ENCODE data around the gene TLL2.

TLL2 gene

DNA sequence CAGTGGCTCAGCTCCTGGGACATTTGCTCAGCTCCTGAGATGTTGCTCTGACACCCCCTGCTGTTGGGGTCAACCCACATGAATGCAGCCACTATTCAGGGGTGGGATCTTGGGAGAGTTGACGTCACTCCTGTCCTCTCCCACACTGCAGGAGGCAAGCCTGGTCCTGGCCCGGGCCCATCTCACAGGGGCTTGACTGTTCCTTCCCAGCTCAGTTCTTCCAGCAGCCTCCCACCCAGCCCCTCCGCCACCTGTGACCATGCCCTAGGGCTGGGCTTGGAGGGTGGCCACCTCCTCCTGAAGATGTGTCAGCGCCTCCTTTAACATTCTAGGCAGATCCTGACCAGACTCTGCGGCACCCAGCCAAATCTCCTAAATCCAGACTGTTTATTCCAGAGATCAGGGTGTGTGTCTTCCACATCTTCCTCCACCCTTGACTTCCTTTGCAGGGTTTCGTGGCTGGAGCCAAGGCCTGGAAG, 135.9 kb downstream of the TLL2 start:
- Histone ChIP-seq H3K4me2 (ENCODE audit: low read length, poor library complexity, severe bottlenecking) (no peak overlapping the region), H2BK12ac (ENCODE audit: low read length in 2 of 2) (no peak overlapping the region), H2AFZ (ENCODE audit: low read depth, low read length) (no peak overlapping the region), H3K9ac (ENCODE audit: low read length) (no peak overlapping the region), H3K4me3 (ENCODE audit: insufficient read depth in 1 of 2, low read depth in 1 of 2, low read length in 2 of 2) (no peak overlapping the region), H4K91ac (ENCODE audit: low read length) (no peak overlapping the region), H3K27me3 (ENCODE audit: control insufficient read depth in 1 of 2, insufficient read depth in 1 of 2, low read length in 2 of 2) (peaks cover 3 to 21% of the 10 kb centered on the region in 2 experiments), H4K8ac (ENCODE audit: low read length) (no peak overlapping the region), H2BK15ac (ENCODE audit: low read depth, poor library complexity, severe bottlenecking) (no peak overlapping the region), H2AK5ac (ENCODE audit: low read length, severe bottlenecking) (no peak overlapping the region), H3K4me1 (ENCODE audit: control insufficient read depth, insufficient read depth, low read depth, low read length) (peaks cover 20% of the 10 kb centered on the region), H3K27ac (ENCODE audit: low read length, poor library complexity, severe bottlenecking) (no peak overlapping the region), H3K4ac (ENCODE audit: low read depth in 1 of 2, low read length in 2 of 2) (no peak overlapping the region), H3K9me3 (ENCODE audit: control insufficient read depth, low read length) (no peaks in the 10 kb centered on the region), H3K18ac (ENCODE audit: low read depth in 1 of 2, low read length in 2 of 2) (no peak overlapping the region), H3K23ac (ENCODE audit: low read length in 2 of 2) (no peak overlapping the region), H3K14ac (ENCODE audit: low read length in 2 of 2) (no peak overlapping the region), H3K36me3 (ENCODE audit: control insufficient read depth in 1 of 2, insufficient read depth in 2 of 2, low read depth in 1 of 2, low read length in 2 of 2) (peaks cover 0 to 20% of the 10 kb centered on the region in 2 experiments), H2BK120ac (ENCODE audit: low read depth, low read length) (no peak overlapping the region), H2BK5ac (ENCODE audit: low read depth, low read length, poor library complexity, severe bottlenecking) (no peak overlapping the region), H3K79me1 (replicated peaks; ENCODE audit: low read length, poor library complexity, severe bottlenecking) (no peaks in the 10 kb centered on the region)
- WGBS, result 79% methylated on average over 6 of the region's 6 CpGs
- no peak for DNase-seq

- Histone ChIP-seq H3K27me3 (ENCODE audit: control insufficient read depth in 1 of 2, insufficient read depth in 1 of 2, low read length in 2 of 2) (peaks cover 3 to 27% of the 10 kb centered on the region in 2 experiments), H3K36me3 (ENCODE audit: control insufficient read depth in 1 of 2, insufficient read depth in 2 of 2, low read depth in 1 of 2, low read length in 2 of 2) (peaks cover 0 to 25% of the 10 kb centered on the region in 2 experiments), H3K79me1 (replicated peaks; ENCODE audit: low read length, poor library complexity, severe bottlenecking) (no peaks in the 10 kb centered on the region), H3K9me3 (ENCODE audit: control insufficient read depth, low read length) (no peaks in the 10 kb centered on the region), H2BK120ac (ENCODE audit: low read depth, low read length) (no peak overlapping the region), H3K4ac (ENCODE audit: low read depth in 1 of 2, low read length in 2 of 2) (no peak overlapping the region), H2AK5ac (ENCODE audit: low read length, severe bottlenecking) (no peak overlapping the region), H4K91ac (ENCODE audit: low read length) (no peak overlapping the region), H3K27ac (ENCODE audit: low read length, poor library complexity, severe bottlenecking) (no peak overlapping the region), H2BK15ac (ENCODE audit: low read depth, poor library complexity, severe bottlenecking) (no peak overlapping the region), H2BK12ac (ENCODE audit: low read length in 2 of 2) (no peak overlapping the region), H3K9ac (ENCODE audit: low read length) (no peak overlapping the region), H2AFZ (ENCODE audit: low read depth, low read length) (no peak overlapping the region), H3K4me1 (ENCODE audit: control insufficient read depth, insufficient read depth, low read depth, low read length) (peaks cover 20% of the 10 kb centered on the region), H3K18ac (ENCODE audit: low read depth in 1 of 2, low read length in 2 of 2) (no peak overlapping the region), H3K4me3 (ENCODE audit: insufficient read depth in 1 of 2, low read depth in 1 of 2, low read length in 2 of 2) (no peak overlapping the region), H2BK5ac (ENCODE audit: low read depth, low read length, poor library complexity, severe bottlenecking) (no peak overlapping the region), H3K14ac (ENCODE audit: low read length in 2 of 2) (no peak overlapping the region), H3K4me2 (ENCODE audit: low read length, poor library complexity, severe bottlenecking) (no peak overlapping the region), H3K23ac (ENCODE audit: low read length in 2 of 2) (no peak overlapping the region), H4K8ac (ENCODE audit: low read length) (no peak overlapping the region)
- 72% methylated on average over 7 of the region's 7 CpGs for WGBS
- no peak for DNase-seq
Measured at GRCh38 chr10:96376483-96376882, 137.2 kb downstream of the TLL2 start.

DNA sequence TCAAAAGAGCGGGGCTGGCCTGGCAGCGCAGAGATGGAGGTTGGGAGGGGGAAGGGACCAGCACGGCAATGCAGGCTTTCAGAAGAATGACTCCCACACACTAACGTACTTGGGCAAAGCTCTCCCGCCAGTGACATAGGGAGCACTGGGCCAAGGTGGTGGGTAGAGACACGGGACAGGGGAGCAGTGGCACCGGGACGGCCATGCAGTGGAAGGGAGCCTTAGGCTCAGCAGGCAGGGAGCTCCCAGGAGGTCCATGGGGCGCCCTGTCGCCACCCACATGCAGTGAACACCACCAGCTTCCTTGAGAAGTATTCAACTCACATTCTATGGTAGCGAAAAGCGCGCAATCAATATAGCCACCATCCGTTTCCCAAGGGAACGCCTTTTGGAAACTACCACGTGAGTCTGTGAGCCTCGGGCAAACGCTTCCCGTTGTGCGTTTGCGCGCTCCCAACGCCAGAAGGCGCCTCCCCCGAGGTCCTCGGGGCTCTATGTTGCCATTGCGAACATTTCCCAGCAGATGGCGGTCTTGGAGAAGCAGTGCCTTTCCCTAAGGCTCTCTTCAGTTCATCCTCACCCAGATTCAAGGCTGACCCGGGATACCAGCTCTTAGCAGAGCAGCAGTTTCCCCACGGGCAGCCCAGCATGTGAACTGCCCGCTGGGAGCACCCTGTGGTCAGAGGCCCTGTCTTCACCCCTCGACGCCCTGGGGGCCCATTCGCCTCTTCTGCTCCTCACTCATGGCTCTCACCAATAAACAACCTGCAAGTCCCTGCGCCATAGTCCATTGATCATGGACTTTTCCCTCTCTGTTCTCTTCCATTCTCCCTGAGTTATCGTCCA, 138.5 kb downstream of the TLL2 start:
- Histone ChIP-seq H2AFZ (ENCODE audit: low read depth, low read length) (peak overlapping the region; percentile 11), H2BK5ac (ENCODE audit: low read depth, low read length, poor library complexity, severe bottlenecking) (no peak overlapping the region), H4K91ac (ENCODE audit: low read length) (no peak overlapping the region), H3K79me1 (replicated peaks; ENCODE audit: low read length, poor library complexity, severe bottlenecking) (no peaks in the 10 kb centered on the region), H3K27ac (ENCODE audit: low read length, poor library complexity, severe bottlenecking) (no peak overlapping the region), H2BK120ac (ENCODE audit: low read depth, low read length) (no peak overlapping the region), H3K9me3 (ENCODE audit: control insufficient read depth, low read length) (no peaks in the 10 kb centered on the region), H3K18ac (ENCODE audit: low read depth in 1 of 2, low read length in 2 of 2) (no peak overlapping the region), H3K4me1 (ENCODE audit: control insufficient read depth, insufficient read depth, low read depth, low read length) (peaks cover 18% of the 10 kb centered on the region), H2BK15ac (ENCODE audit: low read depth, poor library complexity, severe bottlenecking) (no peak overlapping the region), H3K4me2 (ENCODE audit: low read length, poor library complexity, severe bottlenecking) (peak overlapping the region; percentile 78), H2AK5ac (ENCODE audit: low read length, severe bottlenecking) (no peak overlapping the region), H3K9ac (ENCODE audit: low read length) (peak overlapping the region; percentile 79), H3K36me3 (ENCODE audit: control insufficient read depth in 1 of 2, insufficient read depth in 2 of 2, low read depth in 1 of 2, low read length in 2 of 2) (peaks cover 0 to 29% of the 10 kb centered on the region in 2 experiments), H4K8ac (ENCODE audit: low read length) (peak overlapping the region; percentile 13), H3K23ac (ENCODE audit: low read length in 2 of 2) (no peak overlapping the region), H3K4me3 (ENCODE audit: insufficient read depth in 1 of 2, low read depth in 1 of 2, low read length in 2 of 2) (peak overlapping the region; percentile 36 to 81), H3K14ac (ENCODE audit: low read length in 2 of 2) (peak overlapping the region in 1 of 2 experiments; percentile 44), H3K27me3 (ENCODE audit: control insufficient read depth in 1 of 2, insufficient read depth in 1 of 2, low read length in 2 of 2) (peaks cover 3 to 29% of the 10 kb centered on the region in 2 experiments), H3K4ac (ENCODE audit: low read depth in 1 of 2, low read length in 2 of 2) (no peak overlapping the region), H2BK12ac (ENCODE audit: low read length in 2 of 2) (peak overlapping the region in 1 of 2 experiments; percentile 31)
- 13% methylated on average over 32 of the region's 36 CpGs for WGBS
- DNase-seq, result peak; percentile 85

- Histone ChIP-seq H3K14ac (ENCODE audit: low read length in 2 of 2) (no peak overlapping the region), H3K18ac (ENCODE audit: low read depth in 1 of 2, low read length in 2 of 2) (no peak overlapping the region), H3K4me2 (ENCODE audit: low read length, poor library complexity, severe bottlenecking) (peak overlapping the region; percentile 25), H2BK12ac (ENCODE audit: low read length in 2 of 2) (no peak overlapping the region), H2AK5ac (ENCODE audit: low read length, severe bottlenecking) (no peak overlapping the region), H2BK15ac (ENCODE audit: low read depth, poor library complexity, severe bottlenecking) (no peak overlapping the region), H3K23ac (ENCODE audit: low read length in 2 of 2) (no peak overlapping the region), H3K27ac (ENCODE audit: low read length, poor library complexity, severe bottlenecking) (no peak overlapping the region), H3K4ac (ENCODE audit: low read depth in 1 of 2, low read length in 2 of 2) (no peak overlapping the region), H3K4me3 (ENCODE audit: insufficient read depth in 1 of 2, low read depth in 1 of 2, low read length in 2 of 2) (peak overlapping the region in 1 of 2 experiments; percentile 81), H2BK5ac (ENCODE audit: low read depth, low read length, poor library complexity, severe bottlenecking) (no peak overlapping the region), H3K9me3 (ENCODE audit: control insufficient read depth, low read length) (no peaks in the 10 kb centered on the region), H4K8ac (ENCODE audit: low read length) (no peak overlapping the region), H3K79me1 (replicated peaks; ENCODE audit: low read length, poor library complexity, severe bottlenecking) (no peaks in the 10 kb centered on the region), H4K91ac (ENCODE audit: low read length) (no peak overlapping the region), H3K9ac (ENCODE audit: low read length) (peak overlapping the region; percentile 79), H2BK120ac (ENCODE audit: low read depth, low read length) (no peak overlapping the region), H3K4me1 (ENCODE audit: control insufficient read depth, insufficient read depth, low read depth, low read length) (peaks cover 23% of the 10 kb centered on the region), H3K36me3 (ENCODE audit: control insufficient read depth in 1 of 2, insufficient read depth in 2 of 2, low read depth in 1 of 2, low read length in 2 of 2) (peaks cover 0 to 32% of the 10 kb centered on the region in 2 experiments), H3K27me3 (ENCODE audit: control insufficient read depth in 1 of 2, insufficient read depth in 1 of 2, low read length in 2 of 2) (peaks cover 3 to 30% of the 10 kb centered on the region in 2 experiments), H2AFZ (ENCODE audit: low read depth, low read length) (no peak overlapping the region)
- no peak for DNase-seq
- 38% methylated on average over 8 of the region's 9 CpGs for WGBS
Measured at GRCh38 chr10:96374639-96374984, 139.1 kb downstream of the TLL2 start.
